EH (cell line): ENCODE results near the gene NCF2.
A peak's percentile ranks its signal among the peaks of the same experiment; 100 is the strongest.

Source experiments
- DNase-seq: peaks from one replicate; pipeline ENCODE4 v3.0.0-alpha.2; 2015; ENCODE audit warnings: low read depth

NCF2 gene

GRCh38 chr1:183552441-183552840 lies 37.8 kb downstream of the NCF2 start:
- DNase-seq, result no peak

GRCh38 chr1:183551924-183552323 lies 38.3 kb downstream of the NCF2 start:
- no peak for DNase-seq

- no peak for DNase-seq
Measured at GRCh38 chr1:183550915-183551314, 39.3 kb downstream of the NCF2 start.

- no peak for DNase-seq
Measured at GRCh38 chr1:183548116-183548515, 42.1 kb downstream of the NCF2 start.

- no peak for DNase-seq
Measured at GRCh38 chr1:183546427-183546826, 43.8 kb downstream of the NCF2 start.

GRCh38 chr1:183544598-183545297 lies 45.5 kb downstream of the NCF2 start:
- DNase-seq, result no peak

- peak; percentile 74 for DNase-seq
Measured at GRCh38 chr1:183543619-183544204, 46.5 kb downstream of the NCF2 start.

- no peak for DNase-seq
Measured at GRCh38 chr1:183537405-183537804, 52.9 kb downstream of the NCF2 start.

- DNase-seq, result no peak
Measured at GRCh38 chr1:183533617-183534174, 56.6 kb downstream of the NCF2 start.

GRCh38 chr1:183528577-183528976 lies 61.7 kb downstream of the NCF2 start:
- no peak for DNase-seq

GRCh38 chr1:183522104-183522503 lies 68.2 kb downstream of the NCF2 start:
- no peak for DNase-seq

GRCh38 chr1:183520379-183520778 lies 69.9 kb downstream of the NCF2 start:
- no peak for DNase-seq

GRCh38 chr1:183517401-183517800 lies 72.9 kb downstream of the NCF2 start:
- DNase-seq, result no peak

GRCh38 chr1:183516725-183517124 lies 73.5 kb downstream of the NCF2 start:
- no peak for DNase-seq

GRCh38 chr1:183515002-183515689 lies 75.1 kb downstream of the NCF2 start:
- peak; percentile 88 for DNase-seq

GRCh38 chr1:183514235-183514634 lies 76.0 kb downstream of the NCF2 start:
- DNase-seq, result no peak

GRCh38 chr1:183512450-183512849 lies 77.8 kb downstream of the NCF2 start:
- no peak for DNase-seq

GRCh38 chr1:183508694-183509093 lies 81.6 kb downstream of the NCF2 start:
- DNase-seq, result no peak

- DNase-seq, result peak; percentile 67
Measured at GRCh38 chr1:183506561-183506960, 83.7 kb downstream of the NCF2 start.
